Activated CD4-positive, alpha-beta memory T cell treated with anti-CD3 and anti-CD28 coated beads, Interleukin-2, amount 10 ng/mL, durations not matched to agents 7 days and 5 days (primary cell): ENCODE results near the gene NINJ1. TPM values are rescaled to one million over a fixed set of nuclear protein-coding genes. Genes with fewer than 3 reads are reported as not detected.

Source experiments
- CTCF ChIA-PET: fragments of 350-600 bp; sonication (Branson Sonifier 250); formaldehyde crosslinking; loops from one replicate; lab custom pipeline; 2021; ENCODE audit warnings: antibody characterized with exemption, inconsistent platforms; lab: Charles Lee
- POLR2A ChIA-PET: fragments of 350-600 bp; sonication (Branson Sonifier 250); formaldehyde crosslinking; loops from one replicate; lab custom pipeline; 2021; ENCODE audit warnings: antibody characterized with exemption; lab: Charles Lee
- DNase-seq: peaks from one replicate; pipeline ENCODE4 v3.0.0-alpha.2; 2020
- H3K27ac Mint-ChIP-seq: one replicate; pipeline ENCODE4 v1.8.0; 2021; ENCODE audit warnings: mild to moderate bottlenecking, mixed read lengths
- H3K27me3 Mint-ChIP-seq: one replicate; pipeline ENCODE4 v1.8.0; 2021; ENCODE audit warnings: mixed read lengths
- H3K36me3 Mint-ChIP-seq: one replicate; pipeline ENCODE4 v1.8.0; 2021; ENCODE audit warnings: low read depth, mixed read lengths
- H3K4me1 Mint-ChIP-seq: one replicate; pipeline ENCODE4 v1.8.0; 2021; ENCODE audit warnings: mixed read lengths
- H3K4me3 Mint-ChIP-seq: one replicate; pipeline ENCODE4 v1.8.0; 2021; ENCODE audit warnings: mild to moderate bottlenecking, mixed read lengths
- H3K9me3 Mint-ChIP-seq: one replicate; pipeline ENCODE4 v1.8.0; 2021; ENCODE audit warnings: mixed read lengths
- total RNA-seq, 2 experiments: library from RNA; stranded (reverse); gene quantifications; one replicate each; pipeline ENCODE4 v1.2.3, GENCODE V29; 2021

Gene NINJ1
- total RNA-seq, 2 experiments from 2014 or later = 36.9 to 37.4 TPM

- no peaks in the 10 kb centered on the region for H3K36me3 Mint-ChIP-seq
- CTCF ChIA-PET = interaction anchor here (1.4 kb wide), 1 partner anchor 63 kb away, joined by 3 read pairs; no protein-coding TSS in a partner anchor
- peaks cover 4% of the 10 kb centered on the region for H3K27me3 Mint-ChIP-seq
- no peak overlapping the region for H3K27ac Mint-ChIP-seq
- POLR2A ChIA-PET = interaction anchor here (0.7 kb wide), 1 partner anchor 529 kb away, joined by 3 read pairs; no protein-coding TSS in a partner anchor
- H3K4me1 Mint-ChIP-seq = peaks cover 5% of the 10 kb centered on the region
- no peak overlapping the region for H3K4me3 Mint-ChIP-seq
- no peak for DNase-seq
- no peaks in the 10 kb centered on the region for H3K9me3 Mint-ChIP-seq
Measured at GRCh38 chr9:93170571-93170970, 36.5 kb upstream of the NINJ1 start.

- DNase-seq = no peak
- ChIA-PET POLR2A (interaction anchor here (0.9 kb wide), 1 partner anchor 76 kb away, joined by 3 read pairs; no protein-coding TSS in a partner anchor), CTCF (interaction anchor here (0.9 to 1.4 kb wide), 5 partner anchors 9 to 142 kb away, joined by 3 read pairs; no protein-coding TSS in a partner anchor)
- no peaks in the 10 kb centered on the region for H3K9me3 Mint-ChIP-seq
- no peak overlapping the region for H3K27ac Mint-ChIP-seq
- H3K36me3 Mint-ChIP-seq = no peaks in the 10 kb centered on the region
- peaks cover 5% of the 10 kb centered on the region for H3K4me1 Mint-ChIP-seq
- no peak overlapping the region for H3K4me3 Mint-ChIP-seq
- peaks cover 4% of the 10 kb centered on the region for H3K27me3 Mint-ChIP-seq
Measured at GRCh38 chr9:93169444-93169843, 35.4 kb upstream of the NINJ1 start.

- Mint-ChIP-seq H3K4me3 (no peak overlapping the region), H3K27ac (no peak overlapping the region), H3K36me3 (no peaks in the 10 kb centered on the region), H3K9me3 (no peaks in the 10 kb centered on the region), H3K4me1 (peaks cover under 1% of the 10 kb centered on the region), H3K27me3 (peaks cover 4% of the 10 kb centered on the region)
- no peak for DNase-seq
- POLR2A ChIA-PET = no interaction called here
- CTCF ChIA-PET = interaction anchor here (1.0 kb wide), 1 partner anchor 8 kb away, joined by 3 read pairs; no protein-coding TSS in a partner anchor
Measured at GRCh38 chr9:93168581-93168980, 34.5 kb upstream of the NINJ1 start.

- CTCF ChIA-PET = no interaction called here
- POLR2A ChIA-PET = no interaction called here
Measured at GRCh38 chr9:93167838-93168237, 33.8 kb upstream of the NINJ1 start.

GRCh38 chr9:93167185-93167584, 33.1 kb upstream of the NINJ1 start:
- DNase-seq = no peak
- Mint-ChIP-seq H3K27me3 (peaks cover 1% of the 10 kb centered on the region), H3K27ac (no peak overlapping the region), H3K9me3 (no peaks in the 10 kb centered on the region), H3K36me3 (no peaks in the 10 kb centered on the region), H3K4me1 (no peaks in the 10 kb centered on the region), H3K4me3 (no peak overlapping the region)
- ChIA-PET POLR2A (no interaction called here), CTCF (no interaction called here)

More at GRCh38 chr9:93167838-93168237, 33.8 kb upstream of the NINJ1 start:
- Mint-ChIP-seq H3K4me3 (no peak overlapping the region), H3K36me3 (no peaks in the 10 kb centered on the region), H3K9me3 (no peaks in the 10 kb centered on the region), H3K27ac (no peak overlapping the region), H3K27me3 (peaks cover 4% of the 10 kb centered on the region), H3K4me1 (no peaks in the 10 kb centered on the region)
- DNase-seq = no peak

- Mint-ChIP-seq H3K36me3 (no peaks in the 10 kb centered on the region), H3K27me3 (no peaks in the 10 kb centered on the region)
Measured at GRCh38 chr9:93166699-93167098, 32.6 kb upstream of the NINJ1 start.

GRCh38 chr9:93164085-93164484, 30.0 kb upstream of the NINJ1 start:
- ChIA-PET POLR2A (no interaction called here), CTCF (no interaction called here)
- Mint-ChIP-seq H3K27ac (no peak overlapping the region), H3K36me3 (no peaks in the 10 kb centered on the region), H3K4me1 (peaks cover 8% of the 10 kb centered on the region), H3K4me3 (no peak overlapping the region), H3K9me3 (no peaks in the 10 kb centered on the region), H3K27me3 (no peaks in the 10 kb centered on the region)
- DNase-seq = no peak

More at GRCh38 chr9:93166699-93167098, 32.6 kb upstream of the NINJ1 start:
- no peak overlapping the region for H3K4me3 Mint-ChIP-seq
- POLR2A ChIA-PET = no interaction called here
- H3K9me3 Mint-ChIP-seq = no peaks in the 10 kb centered on the region
- H3K4me1 Mint-ChIP-seq = no peaks in the 10 kb centered on the region
- no peak for DNase-seq
- H3K27ac Mint-ChIP-seq = no peak overlapping the region
- CTCF ChIA-PET = no interaction called here

GRCh38 chr9:93161786-93162562, 27.9 kb upstream of the NINJ1 start:
- Mint-ChIP-seq H3K27ac (no peak overlapping the region), H3K27me3 (no peaks in the 10 kb centered on the region), H3K36me3 (no peaks in the 10 kb centered on the region), H3K4me3 (no peak overlapping the region), H3K9me3 (no peaks in the 10 kb centered on the region), H3K4me1 (peaks cover 11% of the 10 kb centered on the region)
- no peak for DNase-seq
- CTCF ChIA-PET = interaction anchor here (0.7 to 0.8 kb wide), 2 partner anchors 13 to 140 kb away, joined by 3 to 5 read pairs; no protein-coding TSS in a partner anchor
- POLR2A ChIA-PET = no interaction called here

GRCh38 chr9:93159601-93160471, 25.8 kb upstream of the NINJ1 start:
- peak; percentile 74 for DNase-seq
- CTCF ChIA-PET = interaction anchor here (1.0 to 1.5 kb wide), 4 partner anchors 9 to 147 kb away, joined by 3 to 10 read pairs (median 3); no protein-coding TSS in a partner anchor
- Mint-ChIP-seq H3K27ac (no peak overlapping the region), H3K36me3 (peaks cover 6% of the 10 kb centered on the region), H3K4me3 (no peak overlapping the region), H3K27me3 (no peaks in the 10 kb centered on the region), H3K9me3 (peaks cover 5% of the 10 kb centered on the region), H3K4me1 (peaks cover 29% of the 10 kb centered on the region)
- POLR2A ChIA-PET = no interaction called here

GRCh38 chr9:93156475-93157008, 22.5 kb upstream of the NINJ1 start:
- peaks cover 5% of the 10 kb centered on the region for H3K9me3 Mint-ChIP-seq
- no peak overlapping the region for H3K4me3 Mint-ChIP-seq
- peaks cover 6% of the 10 kb centered on the region for H3K36me3 Mint-ChIP-seq
- peaks cover 31% of the 10 kb centered on the region for H3K4me1 Mint-ChIP-seq
- peak; percentile 72 for DNase-seq
- H3K27me3 Mint-ChIP-seq = no peaks in the 10 kb centered on the region
- POLR2A ChIA-PET = interaction anchor here (0.9 to 1.3 kb wide), 14 partner anchors 10 to 409 kb away, joined by 3 to 9 read pairs (median 4); partner anchors contain the start of genes CARD19, FAM120AOS and NINJ1
- peak overlapping the region; percentile 75 for H3K27ac Mint-ChIP-seq
- CTCF ChIA-PET = interaction anchor here (0.7 to 2.3 kb wide), 6 partner anchors 15 to 153 kb away, joined by 3 to 17 read pairs (median 4); partner anchors contain the start of gene CARD19

GRCh38 chr9:93155716-93156474, 21.8 kb upstream of the NINJ1 start:
- CTCF ChIA-PET = interaction anchor here (0.7 to 2.3 kb wide), 5 partner anchors 12 to 152 kb away, joined by 3 to 17 read pairs (median 4); partner anchors contain the start of gene CARD19
- Mint-ChIP-seq H3K36me3 (peaks cover 6% of the 10 kb centered on the region), H3K4me3 (no peak overlapping the region), H3K4me1 (peaks cover 31% of the 10 kb centered on the region), H3K27me3 (no peaks in the 10 kb centered on the region), H3K27ac (peak overlapping the region; percentile 75), H3K9me3 (peaks cover 5% of the 10 kb centered on the region)
- POLR2A ChIA-PET = interaction anchor here (0.9 to 1.3 kb wide), 13 partner anchors 10 to 410 kb away, joined by 3 to 9 read pairs (median 4); partner anchors contain the start of genes CARD19, FAM120AOS and NINJ1
- DNase-seq = no peak
